ENCODE measurements around the gene WNT9B. TPM values are rescaled to one million over a fixed set of nuclear protein-coding genes. Genes with fewer than 3 reads are reported as not detected.

Gene WNT9B, protein sequence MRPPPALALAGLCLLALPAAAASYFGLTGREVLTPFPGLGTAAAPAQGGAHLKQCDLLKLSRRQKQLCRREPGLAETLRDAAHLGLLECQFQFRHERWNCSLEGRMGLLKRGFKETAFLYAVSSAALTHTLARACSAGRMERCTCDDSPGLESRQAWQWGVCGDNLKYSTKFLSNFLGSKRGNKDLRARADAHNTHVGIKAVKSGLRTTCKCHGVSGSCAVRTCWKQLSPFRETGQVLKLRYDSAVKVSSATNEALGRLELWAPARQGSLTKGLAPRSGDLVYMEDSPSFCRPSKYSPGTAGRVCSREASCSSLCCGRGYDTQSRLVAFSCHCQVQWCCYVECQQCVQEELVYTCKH
- total RNA-seq (2012; rRNA removed) = 0.66 TPM in 1 of 2 replicates, not detected in the other

DNA sequence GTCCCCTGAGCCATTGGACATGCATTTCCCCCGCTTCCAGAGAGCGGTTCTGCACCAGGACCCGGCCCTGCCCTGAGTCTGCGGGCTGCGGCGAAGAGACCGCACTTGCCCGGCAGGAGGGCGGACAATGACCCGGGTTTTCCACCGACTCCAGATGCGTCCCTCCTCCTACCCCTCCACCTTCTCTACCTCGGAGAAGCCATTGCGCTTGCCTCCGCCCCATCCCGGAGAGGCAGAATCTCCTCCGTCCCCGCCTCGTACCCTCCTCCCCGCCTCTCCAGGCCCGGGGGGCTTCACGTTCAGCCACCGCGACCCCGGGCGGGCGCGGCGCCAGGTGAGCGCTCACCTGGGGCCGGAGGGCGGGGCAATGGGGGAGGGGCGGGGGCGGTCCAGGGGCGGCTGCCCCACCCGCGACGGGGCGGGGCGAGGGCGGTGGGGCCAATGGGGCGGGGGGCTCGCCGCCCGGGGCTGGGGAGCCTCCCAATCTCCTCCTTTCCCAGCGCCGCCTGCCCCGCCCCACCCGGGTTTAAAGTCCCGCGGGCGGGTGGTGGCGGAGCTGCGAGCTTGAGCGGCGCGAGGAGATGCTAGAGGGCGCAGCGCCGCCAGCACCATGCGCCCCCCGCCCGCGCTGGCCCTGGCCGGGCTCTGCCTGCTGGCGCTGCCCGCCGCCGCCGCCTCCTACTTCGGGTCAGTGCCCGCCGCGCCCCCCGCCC lies at the start of gene WNT9B:
Gene WNT9B, plus strand, starts transcription at position 555 of the 713 bp plus-strand sequence. Its CDS starts 56 bp downstream, at position 611.
- Histone ChIP-seq H3K36me3 (ENCODE audit: insufficient read depth, low read length) (no peaks in the 10 kb centered on the region), H3K4me1 (ENCODE audit: control insufficient read depth, insufficient read depth, low read length) (peaks cover 5% of the 10 kb centered on the region), H3K4me3 (ENCODE audit: low read length) (peak within 1 kb of the TSS; percentile 50), H3K9me3 (replicated peaks; ENCODE audit: low read length) (no peaks in the 10 kb centered on the region), H3K4me2 (ENCODE audit: low read length) (peak within 1 kb of the TSS; percentile 69), H3K9ac (ENCODE audit: low read depth, low read length) (no peak within 1 kb of the TSS), H3K27me3 (ENCODE audit: control insufficient read depth, insufficient read depth, low read length) (peaks cover 86% of the 10 kb centered on the region)

DNA sequence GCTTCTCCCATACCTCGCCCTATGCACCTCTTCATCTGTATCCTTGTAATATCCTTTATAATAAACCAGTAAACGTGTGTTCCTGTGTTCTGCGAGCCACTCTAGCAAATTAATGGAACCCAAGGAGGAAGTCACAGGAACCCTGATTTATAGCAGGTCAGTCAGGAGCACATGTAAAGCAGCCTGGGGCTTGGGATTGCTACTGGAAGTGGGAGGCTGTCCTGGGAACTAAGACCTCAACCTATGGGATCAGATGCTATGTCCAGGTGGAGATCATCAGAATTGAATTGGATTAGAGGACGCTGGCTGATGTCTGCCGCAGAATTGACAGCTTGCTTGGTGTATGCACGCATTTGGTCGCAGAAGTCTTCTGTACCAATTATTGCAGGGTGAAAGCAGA lies 48.6 kb upstream of the WNT9B start:
- Histone ChIP-seq H3K9me3 (replicated peaks; ENCODE audit: low read length) (no peaks in the 10 kb centered on the region), H3K36me3 (ENCODE audit: insufficient read depth, low read length) (no peaks in the 10 kb centered on the region), H3K27me3 (ENCODE audit: control insufficient read depth, insufficient read depth, low read length) (peaks cover 9% of the 10 kb centered on the region), H3K4me3 (ENCODE audit: low read length) (no peak overlapping the region), H3K4me2 (ENCODE audit: low read length) (no peak overlapping the region), H3K4me1 (ENCODE audit: control insufficient read depth, insufficient read depth, low read length) (no peaks in the 10 kb centered on the region), H3K9ac (ENCODE audit: low read depth, low read length) (no peak overlapping the region)

DNA sequence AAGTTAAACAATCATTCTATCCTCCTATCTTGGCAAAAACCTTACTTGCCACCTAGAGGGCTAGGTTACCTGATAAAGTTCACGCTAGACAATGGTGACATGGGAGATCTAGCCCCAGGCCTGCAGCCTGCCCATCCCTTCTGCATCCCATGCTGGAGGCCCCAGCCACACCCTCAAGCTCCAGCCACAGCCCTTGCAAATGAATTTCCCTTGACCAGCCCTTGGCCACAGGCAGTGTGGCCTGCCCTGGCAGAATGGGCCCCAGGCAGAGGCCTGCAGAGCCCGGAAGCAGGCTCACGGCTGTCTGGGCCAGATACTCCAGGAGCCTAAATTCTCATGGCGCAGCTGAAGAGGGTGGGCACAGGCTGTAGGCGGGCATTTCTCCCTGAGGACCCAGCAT lies 47.8 kb upstream of the WNT9B start:
- no peaks in the 10 kb centered on the region for H3K4me1 ChIP-seq (ENCODE audit: control insufficient read depth, insufficient read depth, low read length)
- H3K27me3 ChIP-seq (ENCODE audit: control insufficient read depth, insufficient read depth, low read length) = peaks cover 17% of the 10 kb centered on the region
- H3K9me3 ChIP-seq (replicated peaks; ENCODE audit: low read length) = no peaks in the 10 kb centered on the region
- no peaks in the 10 kb centered on the region for H3K36me3 ChIP-seq (ENCODE audit: insufficient read depth, low read length)
- no peak overlapping the region for H3K4me3 ChIP-seq (ENCODE audit: low read length)
- H3K4me2 ChIP-seq (ENCODE audit: low read length) = no peak overlapping the region
- no peak overlapping the region for H3K9ac ChIP-seq (ENCODE audit: low read depth, low read length)

DNA sequence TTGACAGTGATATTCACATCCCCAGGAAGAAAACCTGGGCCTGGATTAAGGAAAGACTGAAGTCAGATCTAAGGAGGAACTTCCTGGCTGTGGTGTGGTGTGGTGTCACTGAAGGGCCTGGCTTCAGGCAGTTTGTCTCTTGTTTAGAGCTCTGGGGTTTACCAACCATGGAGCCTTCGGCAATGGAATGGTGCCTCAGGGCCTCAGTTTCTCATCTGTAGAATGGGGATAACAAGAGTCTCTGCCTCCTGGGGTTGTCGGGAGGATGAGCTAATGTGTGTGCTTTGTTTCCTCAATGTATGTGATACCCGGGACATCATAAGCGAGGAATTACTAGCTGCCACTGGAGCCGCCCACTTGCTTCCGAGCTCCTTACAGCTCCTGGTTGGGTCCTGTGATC lies 45.6 kb upstream of the WNT9B start:
- Histone ChIP-seq H3K9ac (ENCODE audit: low read depth, low read length) (no peak overlapping the region), H3K4me3 (ENCODE audit: low read length) (no peak overlapping the region), H3K9me3 (replicated peaks; ENCODE audit: low read length) (no peaks in the 10 kb centered on the region), H3K27me3 (ENCODE audit: control insufficient read depth, insufficient read depth, low read length) (peaks cover 21% of the 10 kb centered on the region), H3K4me1 (ENCODE audit: control insufficient read depth, insufficient read depth, low read length) (no peaks in the 10 kb centered on the region), H3K36me3 (ENCODE audit: insufficient read depth, low read length) (no peaks in the 10 kb centered on the region), H3K4me2 (ENCODE audit: low read length) (no peak overlapping the region)

DNA sequence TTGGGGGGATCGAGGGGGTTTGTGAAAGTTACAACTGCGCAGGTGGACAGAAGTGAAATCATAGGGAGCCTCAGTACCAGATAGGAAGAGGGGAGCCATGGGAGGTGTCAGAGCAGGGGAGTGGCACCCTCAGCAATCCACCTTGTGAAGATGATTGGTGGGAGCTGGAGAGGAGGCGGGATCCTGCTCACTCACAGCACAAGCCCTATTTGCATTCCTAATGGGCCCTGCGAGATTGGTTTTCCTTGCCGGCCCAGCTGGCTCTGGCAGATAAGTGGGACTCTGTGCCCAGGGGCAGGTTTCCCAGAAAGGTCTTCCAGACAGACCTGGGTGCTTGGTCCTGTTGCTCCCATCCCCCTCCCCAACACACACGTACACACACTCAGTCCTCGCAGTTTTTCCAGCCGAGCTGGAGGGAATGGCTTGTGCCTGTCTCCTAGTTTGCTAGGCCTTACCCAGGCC lies 42.2 kb upstream of the WNT9B start:
- no peak overlapping the region for H3K4me3 ChIP-seq (ENCODE audit: low read length)
- no peaks in the 10 kb centered on the region for H3K36me3 ChIP-seq (ENCODE audit: insufficient read depth, low read length)
- no peak overlapping the region for H3K9ac ChIP-seq (ENCODE audit: low read depth, low read length)
- H3K9me3 ChIP-seq (replicated peaks; ENCODE audit: low read length) = no peaks in the 10 kb centered on the region
- peaks cover 31% of the 10 kb centered on the region for H3K27me3 ChIP-seq (ENCODE audit: control insufficient read depth, insufficient read depth, low read length)
- H3K4me2 ChIP-seq (ENCODE audit: low read length) = no peak overlapping the region
- H3K4me1 ChIP-seq (ENCODE audit: control insufficient read depth, insufficient read depth, low read length) = no peaks in the 10 kb centered on the region

DNA sequence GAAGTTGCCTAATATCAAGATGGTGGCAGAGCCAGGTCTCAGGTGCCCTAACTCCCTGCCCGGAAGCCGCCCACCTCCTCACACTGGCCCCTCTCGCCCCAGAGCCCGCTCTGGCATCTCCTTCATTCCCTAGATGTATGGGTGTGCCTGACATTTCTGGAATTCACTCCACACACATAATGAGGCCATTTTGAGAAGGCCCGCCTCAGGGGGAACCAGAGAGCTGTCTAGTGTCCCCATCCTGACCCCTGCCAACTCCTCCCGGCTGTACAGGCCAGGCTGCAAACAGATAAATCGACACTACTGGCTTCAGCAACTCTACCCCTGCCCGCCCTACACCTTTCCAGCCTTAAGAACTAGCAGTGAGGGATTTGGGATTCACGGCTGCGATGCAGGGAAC lies 40.5 kb upstream of the WNT9B start:
- Histone ChIP-seq H3K36me3 (ENCODE audit: insufficient read depth, low read length) (no peaks in the 10 kb centered on the region), H3K4me1 (ENCODE audit: control insufficient read depth, insufficient read depth, low read length) (no peaks in the 10 kb centered on the region), H3K4me2 (ENCODE audit: low read length) (no peak overlapping the region), H3K27me3 (ENCODE audit: control insufficient read depth, insufficient read depth, low read length) (peaks cover 43% of the 10 kb centered on the region), H3K4me3 (ENCODE audit: low read length) (no peak overlapping the region), H3K9me3 (replicated peaks; ENCODE audit: low read length) (no peaks in the 10 kb centered on the region), H3K9ac (ENCODE audit: low read depth, low read length) (no peak overlapping the region)

DNA sequence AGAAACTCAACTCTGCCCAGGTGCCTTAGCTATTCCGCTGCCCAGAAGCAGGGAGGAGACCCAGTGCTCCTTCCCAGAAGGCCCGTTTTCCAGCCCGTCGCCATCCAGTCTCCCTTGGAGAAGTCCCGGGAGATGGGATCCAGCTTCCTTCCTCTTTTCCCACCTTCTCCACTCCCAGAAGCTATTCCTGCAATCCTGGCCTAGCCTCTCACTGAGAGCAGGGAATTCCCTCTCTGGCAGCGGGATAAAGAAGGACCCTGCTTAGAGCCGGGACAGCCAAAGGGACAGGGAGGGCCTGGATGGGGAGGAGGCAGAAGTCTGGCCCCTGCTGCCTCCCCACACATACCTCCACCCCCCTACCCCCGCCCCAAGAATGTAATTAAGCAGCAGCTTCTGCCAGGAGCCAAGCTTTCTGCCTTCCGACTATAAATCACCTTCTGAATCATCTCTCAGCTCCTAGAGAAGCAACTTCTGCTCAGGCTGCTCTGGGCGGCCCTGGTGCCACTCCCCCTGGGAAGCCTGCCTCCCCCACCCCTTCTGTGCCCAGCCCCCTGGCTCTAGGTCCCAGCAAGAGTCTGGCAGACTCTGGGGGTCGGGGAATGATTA lies 39.3 kb upstream of the WNT9B start:
- Histone ChIP-seq H3K4me3 (ENCODE audit: low read length) (no peak overlapping the region), H3K36me3 (ENCODE audit: insufficient read depth, low read length) (no peaks in the 10 kb centered on the region), H3K9me3 (replicated peaks; ENCODE audit: low read length) (no peaks in the 10 kb centered on the region), H3K4me2 (ENCODE audit: low read length) (no peak overlapping the region), H3K9ac (ENCODE audit: low read depth, low read length) (no peak overlapping the region), H3K4me1 (ENCODE audit: control insufficient read depth, insufficient read depth, low read length) (no peaks in the 10 kb centered on the region), H3K27me3 (ENCODE audit: control insufficient read depth, insufficient read depth, low read length) (peaks cover 54% of the 10 kb centered on the region)

DNA sequence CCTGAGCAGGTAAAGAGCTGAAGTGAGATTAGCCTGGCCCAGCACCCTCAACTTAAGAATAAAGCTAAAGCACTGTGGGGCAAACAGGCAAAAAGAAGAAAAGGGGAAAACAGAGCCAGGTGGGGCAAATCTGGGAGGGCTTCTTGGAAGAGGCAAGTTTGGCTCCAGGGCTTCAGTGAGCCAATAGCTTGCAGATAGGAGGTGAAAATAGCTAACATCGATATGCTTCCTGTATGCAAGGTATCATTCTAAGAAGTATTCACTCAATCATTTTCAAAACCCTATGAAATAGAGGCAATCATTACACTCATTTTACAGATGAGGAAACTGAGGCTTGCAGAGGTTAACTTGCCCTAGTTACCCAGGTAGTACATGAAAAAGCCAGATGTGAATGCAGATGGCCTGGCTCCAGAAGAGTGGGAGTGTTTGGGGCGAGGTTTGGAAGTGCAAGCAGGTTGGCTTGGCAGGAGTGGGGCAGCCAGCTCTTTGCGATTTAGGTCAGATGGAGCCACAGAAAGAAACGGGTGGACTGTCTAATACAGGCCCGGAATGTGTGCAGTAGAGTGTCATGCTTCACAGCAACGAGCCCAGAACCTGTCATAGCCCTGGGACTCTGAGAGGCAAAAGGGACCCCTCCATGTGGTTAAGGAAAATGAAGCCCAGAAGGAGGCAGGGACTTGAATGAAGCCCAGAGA lies 38.6 kb upstream of the WNT9B start:
- Histone ChIP-seq H3K4me2 (ENCODE audit: low read length) (no peak overlapping the region), H3K27me3 (ENCODE audit: control insufficient read depth, insufficient read depth, low read length) (peaks cover 60% of the 10 kb centered on the region), H3K36me3 (ENCODE audit: insufficient read depth, low read length) (no peaks in the 10 kb centered on the region), H3K9me3 (replicated peaks; ENCODE audit: low read length) (no peaks in the 10 kb centered on the region), H3K4me1 (ENCODE audit: control insufficient read depth, insufficient read depth, low read length) (no peaks in the 10 kb centered on the region), H3K9ac (ENCODE audit: low read depth, low read length) (no peak overlapping the region), H3K4me3 (ENCODE audit: low read length) (no peak overlapping the region)

DNA sequence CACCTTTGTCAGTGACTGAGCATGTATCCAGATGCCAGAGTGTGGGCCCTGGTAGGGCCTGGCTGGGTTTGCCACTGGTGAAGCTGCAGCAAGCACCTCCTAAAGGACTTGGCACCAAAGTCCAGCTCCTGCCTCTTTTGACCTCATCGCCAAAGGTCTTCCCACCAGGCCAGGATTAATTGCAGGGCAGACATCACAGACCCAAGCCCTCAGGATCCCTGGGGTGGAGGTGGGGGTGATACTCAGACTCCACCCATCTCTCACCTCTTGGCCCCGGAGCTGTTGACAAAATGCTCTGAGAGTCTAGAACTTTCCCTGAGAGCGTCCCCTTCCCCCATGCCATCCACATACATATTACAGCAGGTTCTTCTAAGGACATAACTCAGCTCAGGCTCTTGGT lies 37.5 kb upstream of the WNT9B start:
- no peak overlapping the region for H3K4me2 ChIP-seq (ENCODE audit: low read length)
- peaks cover 59% of the 10 kb centered on the region for H3K27me3 ChIP-seq (ENCODE audit: control insufficient read depth, insufficient read depth, low read length)
- no peak overlapping the region for H3K9ac ChIP-seq (ENCODE audit: low read depth, low read length)
- no peak overlapping the region for H3K4me3 ChIP-seq (ENCODE audit: low read length)
- peaks cover 6% of the 10 kb centered on the region for H3K4me1 ChIP-seq (ENCODE audit: control insufficient read depth, insufficient read depth, low read length)
- H3K36me3 ChIP-seq (ENCODE audit: insufficient read depth, low read length) = no peaks in the 10 kb centered on the region
- no peaks in the 10 kb centered on the region for H3K9me3 ChIP-seq (replicated peaks; ENCODE audit: low read length)

DNA sequence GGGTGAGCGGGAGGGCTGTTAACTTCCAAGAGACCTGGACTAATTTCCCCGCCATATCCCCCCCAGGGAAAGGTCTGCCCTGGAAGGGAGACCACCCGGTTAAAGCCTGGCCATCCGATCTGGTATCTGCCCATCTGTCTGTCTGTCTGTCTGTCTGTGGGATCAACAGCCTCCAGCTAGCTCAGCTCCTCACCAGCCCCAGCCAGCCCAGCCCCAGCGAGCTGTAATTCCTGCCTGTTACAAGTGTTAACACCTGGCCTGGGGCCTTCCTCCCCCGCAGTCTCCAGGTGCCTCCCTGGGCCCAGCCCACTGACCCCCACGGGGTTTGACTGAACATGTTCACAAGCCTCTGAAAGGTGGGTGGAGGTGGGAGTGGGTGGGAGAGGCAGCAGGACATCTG lies 36.9 kb upstream of the WNT9B start:
- no peaks in the 10 kb centered on the region for H3K36me3 ChIP-seq (ENCODE audit: insufficient read depth, low read length)
- peaks cover 62% of the 10 kb centered on the region for H3K27me3 ChIP-seq (ENCODE audit: control insufficient read depth, insufficient read depth, low read length)
- no peak overlapping the region for H3K4me2 ChIP-seq (ENCODE audit: low read length)
- peaks cover 10% of the 10 kb centered on the region for H3K4me1 ChIP-seq (ENCODE audit: control insufficient read depth, insufficient read depth, low read length)
- no peak overlapping the region for H3K4me3 ChIP-seq (ENCODE audit: low read length)
- no peak overlapping the region for H3K9ac ChIP-seq (ENCODE audit: low read depth, low read length)
- no peaks in the 10 kb centered on the region for H3K9me3 ChIP-seq (replicated peaks; ENCODE audit: low read length)
